ENCODE measurements around the gene FOCAD. TPM values are rescaled to one million over a fixed set of nuclear protein-coding genes. Genes with fewer than 3 reads are reported as not detected.

FOCAD gene
- total RNA-seq, 4 donors from 2014 or later, result 17.6 to 27.2 (median 20.1) TPM

DNA sequence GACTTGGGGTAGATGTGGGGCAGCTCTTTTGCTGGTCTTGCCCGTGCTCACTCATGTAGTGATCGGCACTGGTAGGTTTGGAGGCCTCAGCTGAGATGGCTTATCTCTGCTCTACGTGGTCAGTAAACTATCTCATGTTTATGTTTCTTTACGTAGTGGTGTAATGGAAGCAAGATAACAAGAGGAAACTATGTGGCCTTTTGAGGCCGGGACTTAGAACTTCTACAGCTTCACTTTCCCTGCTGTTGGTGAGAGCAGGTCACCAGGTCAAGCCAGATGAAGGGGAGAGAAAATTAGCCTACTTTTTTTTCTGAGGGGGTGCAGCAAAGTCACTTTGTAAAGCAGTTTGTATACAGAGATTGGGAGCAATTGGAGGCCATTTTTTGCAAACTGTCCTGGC lies 8.5 kb downstream of the FOCAD start:
- WGBS, result 86% methylated on average over 5 of the region's 5 CpGs

DNA sequence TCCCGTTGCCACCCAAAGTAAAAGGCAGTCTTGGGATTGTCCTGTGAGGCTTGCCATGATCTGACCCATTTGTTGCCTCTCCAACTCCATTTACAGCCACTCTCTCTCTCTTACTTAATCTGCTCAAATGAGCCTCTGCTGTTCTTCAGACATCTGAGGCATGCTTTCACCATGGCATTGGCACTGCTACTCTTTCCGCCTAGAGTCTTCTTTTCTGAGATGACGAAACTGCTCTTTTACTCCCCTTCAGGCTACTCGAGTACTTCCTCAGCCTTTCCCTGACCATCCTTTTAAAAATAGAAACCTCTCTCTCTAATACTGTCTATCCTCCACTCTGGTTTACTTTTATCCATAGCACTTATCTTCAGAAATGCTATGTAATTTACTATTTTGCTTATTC lies 9.0 kb downstream of the FOCAD start:
- Histone ChIP-seq H3K27ac (replicated peaks in 1 of 4) (no peak overlapping the region), H3K4me1 (peaks cover 0 to 13% (median 4%) of the 10 kb centered on the region in 4 donors), H3K9me3 (no peaks in the 10 kb centered on the region), H3K36me3 (no peaks in the 10 kb centered on the region), H3K4me3 (no peak overlapping the region), H3K27me3 (no peaks in the 10 kb centered on the region)
- WGBS, result 83% methylated on average over 4 of the region's 4 CpGs
- no peak for TF ChIP-seq POLR2AphosphoS5 (IDR thresholded peaks at IDR 0.05)
- TF ChIP-seq POLR2A (IDR thresholded peaks at IDR 0.05; ENCODE audit: low read depth), result no peak
- TF ChIP-seq, protein P1, sequence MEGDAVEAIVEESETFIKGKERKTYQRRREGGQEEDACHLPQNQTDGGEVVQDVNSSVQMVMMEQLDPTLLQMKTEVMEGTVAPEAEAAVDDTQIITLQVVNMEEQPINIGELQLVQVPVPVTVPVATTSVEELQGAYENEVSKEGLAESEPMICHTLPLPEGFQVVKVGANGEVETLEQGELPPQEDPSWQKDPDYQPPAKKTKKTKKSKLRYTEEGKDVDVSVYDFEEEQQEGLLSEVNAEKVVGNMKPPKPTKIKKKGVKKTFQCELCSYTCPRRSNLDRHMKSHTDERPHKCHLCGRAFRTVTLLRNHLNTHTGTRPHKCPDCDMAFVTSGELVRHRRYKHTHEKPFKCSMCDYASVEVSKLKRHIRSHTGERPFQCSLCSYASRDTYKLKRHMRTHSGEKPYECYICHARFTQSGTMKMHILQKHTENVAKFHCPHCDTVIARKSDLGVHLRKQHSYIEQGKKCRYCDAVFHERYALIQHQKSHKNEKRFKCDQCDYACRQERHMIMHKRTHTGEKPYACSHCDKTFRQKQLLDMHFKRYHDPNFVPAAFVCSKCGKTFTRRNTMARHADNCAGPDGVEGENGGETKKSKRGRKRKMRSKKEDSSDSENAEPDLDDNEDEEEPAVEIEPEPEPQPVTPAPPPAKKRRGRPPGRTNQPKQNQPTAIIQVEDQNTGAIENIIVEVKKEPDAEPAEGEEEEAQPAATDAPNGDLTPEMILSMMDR (IDR thresholded peaks at IDR 0.05), result no peak
- no peak for TF ChIP-seq EP300 (IDR thresholded peaks at IDR 0.05)
- DNase-seq (ENCODE audit: extremely low spot score), result no peak
- intact Hi-C loops (cut with DNase I), result no loop called here

More for the DNA sequence above, 8.5 kb downstream of the FOCAD start:
- no peak overlapping the region for H3K27ac ChIP-seq (replicated peaks in 1 of 4)
- peaks cover 0 to 13% (median 4%) of the 10 kb centered on the region in 4 donors for H3K4me1 ChIP-seq
- intact Hi-C loops (cut with DNase I), result no loop called here
- TF ChIP-seq EP300 (IDR thresholded peaks at IDR 0.05) (no peak), POLR2AphosphoS5 (IDR thresholded peaks at IDR 0.05) (no peak), POLR2A (IDR thresholded peaks at IDR 0.05; ENCODE audit: low read depth) (no peak)
- TF ChIP-seq, protein P1 (IDR thresholded peaks at IDR 0.05), result no peak
- no peak overlapping the region for H3K4me3 ChIP-seq
- H3K9me3 ChIP-seq, result no peaks in the 10 kb centered on the region
- no peaks in the 10 kb centered on the region for H3K36me3 ChIP-seq
- no peak for DNase-seq (ENCODE audit: extremely low spot score)
- H3K27me3 ChIP-seq, result no peaks in the 10 kb centered on the region

DNA sequence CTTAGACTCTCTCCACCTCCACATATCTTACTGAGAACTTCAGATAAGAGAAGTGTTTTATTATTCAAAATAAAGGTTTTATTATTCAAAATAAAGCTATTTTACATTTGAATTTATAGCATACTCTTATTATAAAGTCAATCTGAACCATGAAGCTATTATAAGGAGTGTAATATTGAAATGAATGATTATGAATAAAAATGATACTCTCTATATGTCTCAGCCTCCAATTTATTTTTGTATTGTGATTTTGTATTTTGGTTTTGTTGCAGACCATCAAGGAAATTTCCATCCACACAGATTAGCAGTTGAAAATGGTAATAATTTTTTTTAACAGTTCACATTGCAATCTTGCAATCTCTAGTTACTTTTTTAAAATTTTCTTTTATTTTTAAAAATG lies 10.2 kb downstream of the FOCAD start:
- intact Hi-C loops (cut with DNase I), result no loop called here
- H3K27ac ChIP-seq (replicated peaks in 1 of 4), result no peak overlapping the region
- H3K4me3 ChIP-seq, result no peak overlapping the region
- no peak for DNase-seq (ENCODE audit: extremely low spot score)
- TF ChIP-seq, protein P1 (IDR thresholded peaks at IDR 0.05), result no peak
- TF ChIP-seq POLR2A (IDR thresholded peaks at IDR 0.05; ENCODE audit: low read depth), result no peak
- TF ChIP-seq POLR2AphosphoS5 (IDR thresholded peaks at IDR 0.05), result no peak
- no peak for TF ChIP-seq EP300 (IDR thresholded peaks at IDR 0.05)
- no peaks in the 10 kb centered on the region for H3K27me3 ChIP-seq
- no peaks in the 10 kb centered on the region for H3K9me3 ChIP-seq
- peaks cover 0 to 4% (median 0%) of the 10 kb centered on the region in 4 donors for H3K4me1 ChIP-seq
- no peaks in the 10 kb centered on the region for H3K36me3 ChIP-seq

DNA sequence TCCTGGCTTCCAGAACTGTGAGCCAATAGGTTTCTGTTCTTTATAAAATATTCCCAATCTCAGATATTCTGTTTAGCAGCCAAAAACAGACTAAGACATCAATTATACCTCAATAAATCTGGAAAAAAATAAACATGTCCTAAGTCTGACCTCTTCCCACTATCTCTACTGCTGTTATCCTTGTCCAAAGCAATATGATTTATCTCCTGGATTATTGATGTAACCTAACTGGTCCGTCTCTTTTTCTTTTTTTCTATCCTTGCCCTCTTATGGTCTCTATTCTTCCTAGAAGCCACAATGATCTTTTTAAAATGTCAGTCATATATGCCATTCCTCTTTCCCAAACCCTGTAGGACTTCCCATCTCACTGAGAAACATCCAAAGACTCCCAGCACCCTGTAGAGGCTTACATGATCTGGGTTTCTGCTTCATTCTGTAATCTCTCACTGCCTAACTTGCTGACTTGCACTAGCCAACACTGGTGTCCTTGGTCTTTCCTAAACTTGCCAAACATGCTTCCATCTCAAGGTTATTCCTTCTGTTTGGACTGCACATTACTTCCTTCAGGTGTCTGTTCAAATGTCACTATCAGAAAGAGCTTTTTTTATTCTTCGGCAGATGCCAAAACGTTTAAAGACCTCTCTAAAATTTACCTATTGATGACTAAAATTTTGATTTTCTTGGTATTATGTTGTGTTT lies 13.1 kb downstream of the FOCAD start:
- no peak overlapping the region for H3K27ac ChIP-seq (replicated peaks in 1 of 4)
- DNase-seq (ENCODE audit: extremely low spot score), result no peak
- TF ChIP-seq, protein P1 (IDR thresholded peaks at IDR 0.05), result no peak
- TF ChIP-seq POLR2AphosphoS5 (IDR thresholded peaks at IDR 0.05), result no peak
- TF ChIP-seq EP300 (IDR thresholded peaks at IDR 0.05), result no peak
- no peak for TF ChIP-seq POLR2A (IDR thresholded peaks at IDR 0.05; ENCODE audit: low read depth)
- no peaks in the 10 kb centered on the region for H3K36me3 ChIP-seq
- intact Hi-C loops (cut with DNase I), result no loop called here
- WGBS, result 82% methylated on average over 3 of the region's 3 CpGs
- H3K27me3 ChIP-seq, result no peaks in the 10 kb centered on the region
- H3K4me3 ChIP-seq, result no peak overlapping the region
- H3K9me3 ChIP-seq, result no peaks in the 10 kb centered on the region
- peaks cover 9 to 21% (median 14%) of the 10 kb centered on the region in 4 donors for H3K4me1 ChIP-seq

DNA sequence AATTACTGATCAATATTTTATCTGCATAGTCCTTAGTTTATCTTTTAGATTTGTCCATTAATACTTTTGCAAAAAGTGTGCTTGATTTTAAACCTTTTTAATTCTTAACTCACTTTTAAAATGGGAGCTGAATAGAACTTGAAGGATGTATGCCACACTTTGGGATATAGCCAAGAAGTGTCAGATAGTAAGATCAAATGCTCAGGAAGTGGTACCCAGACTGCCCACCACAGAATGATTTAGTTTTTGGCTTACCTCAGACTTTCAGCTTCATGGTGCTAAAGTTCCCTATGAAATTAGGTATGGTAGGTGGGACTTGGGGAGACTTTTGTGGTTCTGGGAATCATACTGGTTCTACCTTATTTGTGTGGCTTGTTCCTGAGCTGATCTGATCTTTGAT lies 14.7 kb downstream of the FOCAD start:
- Histone ChIP-seq H3K27ac (replicated peaks in 1 of 4) (no peak overlapping the region), H3K27me3 (no peaks in the 10 kb centered on the region), H3K4me3 (no peak overlapping the region), H3K9me3 (no peaks in the 10 kb centered on the region), H3K36me3 (no peaks in the 10 kb centered on the region), H3K4me1 (peaks cover 9 to 21% (median 14%) of the 10 kb centered on the region in 4 donors)
- TF ChIP-seq POLR2AphosphoS5 (IDR thresholded peaks at IDR 0.05), result no peak
- no peak for TF ChIP-seq EP300 (IDR thresholded peaks at IDR 0.05)
- TF ChIP-seq, protein P1 (IDR thresholded peaks at IDR 0.05), result no peak
- no peak for TF ChIP-seq POLR2A (IDR thresholded peaks at IDR 0.05; ENCODE audit: low read depth)
- no peak for DNase-seq (ENCODE audit: extremely low spot score)
- intact Hi-C loops (cut with DNase I), result no loop called here

Data from esophagus muscularis mucosa (tissue), 4 donors.